GM10248 (cell line): ENCODE measurements around the gene CGB7.
"Not testable (repeated sequence)": the region's sequence is repeated elsewhere in the genome, so short reads cannot be mapped to it uniquely, and the experiment has no call there.

ENCODE experiments used
- CTCF ChIA-PET: fragments of 300-600 bp; sonication (Branson Sonifier 250); formaldehyde crosslinking; extraction: SDS; loops from one replicate; lab custom pipeline; 2021; ENCODE audit warnings: antibody characterized with exemption; lab: Yijun Ruan, JAX
- POLR2A ChIA-PET: fragments of 350-650 bp; sonication (Branson Sonifier 250); formaldehyde crosslinking; extraction: SDS; loops from one replicate; lab custom pipeline; 2020; ENCODE audit warnings: antibody characterized with exemption; lab: Yijun Ruan, JAX
- DNase-seq: peaks from one replicate; pipeline ENCODE4 v3.0.0; 2012; ENCODE audit errors: extremely low spot score
- TF ChIP-seq, protein P1 (sequence below): IDR thresholded peaks from 2 replicates; pipeline ENCODE4 v1.5.1; 2012; ENCODE audit warnings: mild to moderate bottlenecking, low read depth; ENCODE audit errors: extremely low read depth, missing control alignments, control extremely low read depth

CGB7 gene

DNA sequence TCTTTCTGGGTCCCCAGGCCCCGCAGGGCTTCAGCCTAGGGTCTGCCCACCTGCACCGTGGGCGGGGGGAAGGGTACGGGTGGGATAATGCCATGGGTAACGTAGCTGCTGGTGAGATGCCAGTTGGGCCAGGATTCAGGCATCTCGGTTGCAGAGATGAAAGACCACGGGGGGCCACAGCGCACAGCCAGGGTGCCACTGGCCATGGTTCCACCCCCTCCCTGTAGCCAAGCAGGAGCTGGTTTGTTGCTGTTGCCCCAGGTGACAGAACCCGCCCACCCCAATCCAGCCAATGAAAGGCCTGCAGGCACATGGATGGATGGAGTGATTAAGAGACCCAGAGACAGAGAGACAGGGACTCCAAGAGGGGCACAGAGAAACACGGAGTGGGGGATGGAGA, 1.0 kb upstream of the CGB7 start:
- POLR2A ChIA-PET = interaction anchor here (0.5 kb wide), 1 partner anchor 62 kb away, joined by 3 read pairs; no protein-coding TSS in a partner anchor
- no peak for DNase-seq
- TF ChIP-seq, protein P1, sequence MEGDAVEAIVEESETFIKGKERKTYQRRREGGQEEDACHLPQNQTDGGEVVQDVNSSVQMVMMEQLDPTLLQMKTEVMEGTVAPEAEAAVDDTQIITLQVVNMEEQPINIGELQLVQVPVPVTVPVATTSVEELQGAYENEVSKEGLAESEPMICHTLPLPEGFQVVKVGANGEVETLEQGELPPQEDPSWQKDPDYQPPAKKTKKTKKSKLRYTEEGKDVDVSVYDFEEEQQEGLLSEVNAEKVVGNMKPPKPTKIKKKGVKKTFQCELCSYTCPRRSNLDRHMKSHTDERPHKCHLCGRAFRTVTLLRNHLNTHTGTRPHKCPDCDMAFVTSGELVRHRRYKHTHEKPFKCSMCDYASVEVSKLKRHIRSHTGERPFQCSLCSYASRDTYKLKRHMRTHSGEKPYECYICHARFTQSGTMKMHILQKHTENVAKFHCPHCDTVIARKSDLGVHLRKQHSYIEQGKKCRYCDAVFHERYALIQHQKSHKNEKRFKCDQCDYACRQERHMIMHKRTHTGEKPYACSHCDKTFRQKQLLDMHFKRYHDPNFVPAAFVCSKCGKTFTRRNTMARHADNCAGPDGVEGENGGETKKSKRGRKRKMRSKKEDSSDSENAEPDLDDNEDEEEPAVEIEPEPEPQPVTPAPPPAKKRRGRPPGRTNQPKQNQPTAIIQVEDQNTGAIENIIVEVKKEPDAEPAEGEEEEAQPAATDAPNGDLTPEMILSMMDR = no peak
- CTCF ChIA-PET = interaction anchor here (1.0 to 1.9 kb wide), 4 partner anchors 24 to 140 kb away, joined by 4 to 7 read pairs (median 4); no protein-coding TSS in a partner anchor

DNA sequence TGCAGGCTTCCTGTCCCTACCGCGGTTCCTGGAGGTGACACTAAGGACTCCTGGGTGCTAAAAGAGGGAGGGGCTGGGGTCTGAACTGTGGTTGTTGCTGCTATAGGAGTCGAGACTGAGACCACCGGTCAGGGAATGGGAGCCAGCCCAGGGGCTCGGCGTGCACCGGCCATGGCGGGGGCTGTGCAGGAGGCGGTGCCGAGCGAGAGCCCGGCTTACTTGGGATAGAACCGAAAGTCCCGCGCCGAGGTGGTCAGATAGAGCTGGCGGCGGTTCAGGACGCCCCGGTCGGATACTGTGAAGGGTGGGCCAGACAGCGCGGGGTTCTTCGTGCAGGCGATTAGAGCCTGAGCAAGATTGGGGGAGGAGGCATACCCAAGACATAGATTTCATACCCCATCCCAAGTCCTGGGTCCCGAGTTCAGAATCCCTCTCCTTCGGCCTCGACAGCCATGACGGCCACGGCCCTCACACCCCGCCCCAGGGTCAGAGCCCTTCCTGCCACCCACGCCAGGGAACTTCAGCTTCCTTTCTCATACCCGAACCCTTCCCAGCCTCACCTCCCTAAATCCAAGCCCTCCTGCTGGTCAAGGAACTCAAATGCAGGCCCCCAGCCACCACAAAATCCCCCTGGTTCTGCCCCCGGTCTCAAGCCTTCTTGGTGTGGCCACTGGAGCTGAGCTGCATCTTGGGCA, 500 bp downstream of the CGB7 start:
- CTCF ChIA-PET = interaction anchor here (0.6 to 1.9 kb wide), 9 partner anchors 13 to 142 kb away, joined by 3 to 7 read pairs (median 3); partner anchors contain the start of gene LIN7B
- DNase-seq, POLR2A ChIA-PET: not testable (repeated sequence)

GRCh38 chr19:49056101-49056901, 1.2 kb downstream of the CGB7 start:
- CTCF ChIA-PET = interaction anchor here (0.6 to 1.3 kb wide), 6 partner anchors 14 to 143 kb away, joined by 3 to 7 read pairs (median 3); partner anchors contain the start of gene LIN7B
- TF ChIP-seq, protein P1 = peak; percentile 9
- POLR2A ChIA-PET = no interaction called here
- DNase-seq = peak; percentile 84

- POLR2A ChIA-PET, DNase-seq: not testable (repeated sequence)
- CTCF ChIA-PET = interaction anchor here (1.1 kb wide), 1 partner anchor 47 kb away, joined by 3 read pairs; no protein-coding TSS in a partner anchor
Observed at GRCh38 chr19:49050376-49051033, 7.0 kb downstream of the CGB7 start.

- DNase-seq, POLR2A ChIA-PET, CTCF ChIA-PET: not testable (repeated sequence)
Observed at GRCh38 chr19:49049834-49050233, 7.7 kb downstream of the CGB7 start.

- DNase-seq, POLR2A ChIA-PET, CTCF ChIA-PET: not testable (repeated sequence)
Observed at GRCh38 chr19:49049011-49049410, 8.5 kb downstream of the CGB7 start, which contains the start of gene CGB8. Gene CGB8, minus strand, starts transcription at chr19:49049111. Its CDS starts 372 bp downstream, at chr19:49048739.

DNA sequence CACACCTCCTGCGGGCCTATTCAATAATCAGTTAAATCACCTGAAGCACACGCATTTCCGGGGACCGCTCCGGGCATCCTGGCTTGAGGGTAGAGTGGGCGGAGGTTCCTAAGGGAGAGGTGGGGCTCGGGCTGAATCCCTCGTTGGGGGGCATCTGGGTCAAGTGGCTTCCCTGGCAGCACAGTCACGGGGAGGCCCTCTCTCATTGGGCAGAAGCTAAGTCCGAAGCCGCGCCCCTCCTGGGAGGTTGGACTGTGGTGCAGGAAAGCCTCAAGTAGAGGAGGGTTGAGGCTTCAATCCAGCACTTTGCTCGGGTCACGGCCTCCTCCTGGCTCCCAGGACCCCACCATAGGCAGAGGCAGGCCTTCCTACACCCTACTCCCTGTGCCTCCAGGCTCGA, 14.0 kb downstream of the CGB7 start, which contains the start of gene CGB5:
TSS of gene CGB5 (plus strand) at position 301 of the 400 bp plus-strand sequence. CDS start 362 bp downstream, outside the sequence.
- POLR2A ChIA-PET = interaction anchor here (0.6 kb wide), 1 partner anchor 669 kb away, joined by 4 read pairs; no protein-coding TSS in a partner anchor

GRCh38 chr19:49042666-49043065, 14.9 kb downstream of the CGB7 start:
- DNase-seq, CTCF ChIA-PET, POLR2A ChIA-PET: not testable (repeated sequence)

More for the DNA sequence above, 14.0 kb downstream of the CGB7 start, which contains the start of gene CGB5:
- CTCF ChIA-PET, DNase-seq: not testable (repeated sequence)

DNA sequence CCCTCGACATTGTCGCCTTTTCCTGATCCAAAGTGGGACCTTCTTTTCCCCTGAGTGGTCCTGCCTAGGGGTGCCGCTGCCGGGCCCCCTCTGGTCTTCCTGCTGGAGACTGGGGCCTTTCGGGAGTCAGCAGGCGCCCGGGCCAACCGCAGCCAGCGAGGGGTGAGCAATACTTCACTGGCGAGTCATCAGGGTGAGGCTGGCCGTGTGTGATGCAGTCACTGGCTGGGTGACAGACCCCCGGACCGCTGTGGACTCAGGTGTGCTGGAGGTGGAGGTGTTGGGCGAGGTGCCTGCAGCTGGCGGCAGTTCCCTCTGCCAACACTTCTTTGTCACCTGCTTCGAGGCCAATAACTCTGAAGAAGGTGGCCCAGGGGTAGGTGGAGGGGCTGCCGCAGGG, 15.4 kb downstream of the CGB7 start:
- CTCF ChIA-PET = no interaction called here

GRCh38 chr19:49039736-49040135, 17.8 kb downstream of the CGB7 start:
- DNase-seq, POLR2A ChIA-PET, CTCF ChIA-PET: not testable (repeated sequence)

More for the DNA sequence above, 15.4 kb downstream of the CGB7 start:
- TF ChIP-seq, protein P1 = no peak
- POLR2A ChIA-PET = no interaction called here
- DNase-seq = no peak

GRCh38 chr19:49038557-49039276, 18.8 kb downstream of the CGB7 start:
- CTCF ChIA-PET, DNase-seq, POLR2A ChIA-PET: not testable (repeated sequence)

DNA sequence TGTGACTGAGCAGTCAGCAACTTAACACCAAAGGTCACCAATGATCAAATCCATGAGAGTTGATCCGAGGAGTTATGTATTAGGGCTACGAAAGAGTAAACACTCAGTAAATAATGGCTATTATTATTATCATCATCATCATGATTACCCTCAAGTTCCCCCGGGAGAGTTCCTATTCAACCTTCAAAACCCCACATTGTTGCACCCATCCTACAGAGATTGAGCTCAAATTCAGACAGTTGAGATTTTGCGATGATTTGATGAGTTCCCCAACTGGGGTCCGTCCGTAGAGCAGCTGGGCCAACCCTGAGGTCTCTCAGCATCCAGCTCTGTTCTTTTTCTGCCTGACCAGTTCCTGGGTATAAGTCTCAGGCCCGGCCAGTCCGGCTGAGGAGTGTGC, 19.4 kb downstream of the CGB7 start:
- CTCF ChIA-PET, POLR2A ChIA-PET, DNase-seq: not testable (repeated sequence)
